ENCODE data around the gene FTCD. TPM values are rescaled to one million over a fixed set of nuclear protein-coding genes. Genes with fewer than 3 reads are reported as not detected.
"Not testable (repeated sequence)": the region's sequence is repeated elsewhere in the genome, so short reads cannot be mapped to it uniquely, and the experiment has no call there.

The FTCD gene
- total and polyA plus RNA-seq, 2 donors (not counting 3 experiments of a cell fraction or from before 2014, with no cell fraction given), result 0.06 to 1.2 TPM

DNA sequence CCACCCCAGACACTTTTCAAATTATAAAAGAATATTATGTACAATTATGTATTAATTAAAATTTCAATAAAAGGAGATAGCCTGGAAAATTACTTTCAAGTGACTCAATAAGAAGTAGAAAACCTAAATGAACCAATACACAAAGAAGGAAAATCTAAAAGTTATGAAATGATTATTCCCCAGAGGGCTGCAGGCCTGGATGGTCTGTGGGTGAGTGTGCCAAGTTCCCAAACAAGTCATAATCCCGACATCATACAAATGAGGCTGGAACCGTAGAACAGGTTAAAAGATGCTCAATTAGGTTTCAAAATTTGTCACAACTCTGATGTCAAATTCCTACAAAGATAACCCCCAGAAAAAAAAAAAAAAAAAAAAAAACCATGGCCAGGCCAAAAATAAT, 16.2 kb upstream of the FTCD start:
- CTCF ChIA-PET, result no interaction called here

DNA sequence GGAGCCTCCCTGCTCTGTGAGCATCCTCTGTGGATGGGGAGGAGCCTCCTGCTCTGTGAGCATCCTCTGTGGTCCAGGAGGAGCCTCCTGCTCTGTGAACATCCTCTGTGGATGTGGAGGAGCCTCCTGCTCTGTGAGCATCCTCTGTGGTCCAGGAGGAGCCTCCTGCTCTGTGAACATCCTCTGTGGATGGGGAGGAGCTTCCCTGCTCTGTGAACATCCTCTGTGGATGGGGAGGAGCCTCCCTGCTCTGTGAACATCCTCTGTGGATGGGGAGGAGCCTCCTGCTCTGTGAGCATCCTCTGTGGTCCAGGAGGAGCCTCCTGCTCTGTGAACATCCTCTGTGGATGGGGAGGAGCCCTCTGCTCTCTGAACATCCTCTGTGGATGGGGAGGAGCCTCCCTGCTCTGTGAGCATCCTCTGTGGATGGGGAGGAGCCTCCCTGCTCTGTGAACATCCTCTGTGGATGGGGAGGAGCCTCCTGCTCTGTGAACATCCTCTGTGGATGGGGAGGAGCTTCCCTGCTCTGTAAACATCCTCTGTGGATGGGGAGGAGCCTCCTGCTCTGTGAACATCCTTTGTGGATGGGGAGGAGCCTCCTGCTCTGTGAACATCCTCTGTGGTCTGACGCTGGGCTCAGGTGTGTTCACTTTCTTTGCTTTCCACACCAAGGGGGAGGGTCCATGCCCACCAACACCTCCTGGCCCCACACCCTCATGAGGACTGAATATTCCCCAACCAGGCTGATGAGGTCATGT, 15.2 kb upstream of the FTCD start:
- H3K4me2 ChIP-seq (ENCODE audit: insufficient read depth, low read length); H3K36me3 ChIP-seq (ENCODE audit: control insufficient read depth in 2 of 2, extremely low read depth in 1 of 2, insufficient read depth in 2 of 2, low read length in 2 of 2); H3K4me1 ChIP-seq (ENCODE audit: control insufficient read depth, extremely low read depth, insufficient read depth, low read length); H3K4me3 ChIP-seq (replicated peaks in 1 of 3; ENCODE audit: insufficient read depth in 1 of 3, low read depth in 1 of 3, low read length in 3 of 3); H3K9me3 ChIP-seq (replicated peaks; ENCODE audit: control insufficient read depth, insufficient read depth, low read length); POLR2A ChIA-PET; BruUV-seq (replicated peaks); H3K9ac ChIP-seq (replicated peaks; ENCODE audit: extremely low read depth, insufficient read depth, low read length); H3K27ac ChIP-seq (ENCODE audit: insufficient read depth, low read depth, low read length); intact Hi-C loops (cut with micrococcal nuclease); H4K20me1 ChIP-seq (replicated peaks; ENCODE audit: control insufficient read depth, extremely low read depth, insufficient read depth, low read length); CTCF ChIA-PET; H3K27me3 ChIP-seq (ENCODE audit: control insufficient read depth in 2 of 2, insufficient read depth in 2 of 2, low read length in 2 of 2); H3K9me1 ChIP-seq (replicated peaks; ENCODE audit: control insufficient read depth, extremely low read depth, insufficient read depth, low read length); FAIRE-seq; H2AFZ ChIP-seq (ENCODE audit: low read depth, low read length); dilution Hi-C loops (cut with MboI; ENCODE audit: extremely low pct_ligation_motif_present, low sequenced_read_pairs); DNase-seq (ENCODE audit: low read depth, low spot score); H3K79me2 ChIP-seq (ENCODE audit: control insufficient read depth, insufficient read depth, low read length): not testable (repeated sequence)

More for the DNA sequence above, 16.2 kb upstream of the FTCD start:
- POLR2A ChIA-PET, result no interaction called here
- FAIRE-seq, result no peak
- H3K4me1 ChIP-seq (ENCODE audit: control insufficient read depth, extremely low read depth, insufficient read depth, low read length), result no peaks in the 10 kb centered on the region
- TF ChIP-seq FOS (IDR thresholded peaks at IDR 0.05; ENCODE audit: borderline replicate concordance, insufficient read depth, low read length), result no peak
- TF ChIP-seq, protein P1, sequence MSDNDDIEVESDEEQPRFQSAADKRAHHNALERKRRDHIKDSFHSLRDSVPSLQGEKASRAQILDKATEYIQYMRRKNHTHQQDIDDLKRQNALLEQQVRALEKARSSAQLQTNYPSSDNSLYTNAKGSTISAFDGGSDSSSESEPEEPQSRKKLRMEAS (IDR thresholded peaks at IDR 0.05; ENCODE audit: insufficient read depth, insufficient read length), result no peak
- no peaks in the 10 kb centered on the region for H4K20me1 ChIP-seq (replicated peaks; ENCODE audit: control insufficient read depth, extremely low read depth, insufficient read depth, low read length)
- H3K9me1 ChIP-seq (replicated peaks; ENCODE audit: control insufficient read depth, extremely low read depth, insufficient read depth, low read length), result no peaks in the 10 kb centered on the region
- no peak overlapping the region for H3K27ac ChIP-seq (ENCODE audit: insufficient read depth, low read depth, low read length)
- intact Hi-C loops (cut with micrococcal nuclease), result no loop called here
- H3K79me2 ChIP-seq (ENCODE audit: control insufficient read depth, insufficient read depth, low read length), result no peaks in the 10 kb centered on the region
- no peak overlapping the region for H3K9ac ChIP-seq (replicated peaks; ENCODE audit: extremely low read depth, insufficient read depth, low read length)
- H3K27me3 ChIP-seq (ENCODE audit: control insufficient read depth in 2 of 2, insufficient read depth in 2 of 2, low read length in 2 of 2), result peaks cover 2 to 11% of the 10 kb centered on the region in 2 experiments
- H3K36me3 ChIP-seq (ENCODE audit: control insufficient read depth in 2 of 2, extremely low read depth in 1 of 2, insufficient read depth in 2 of 2, low read length in 2 of 2), result no peaks in the 10 kb centered on the region
- dilution Hi-C loops (cut with MboI; ENCODE audit: extremely low pct_ligation_motif_present, low sequenced_read_pairs), result no loop called here
- H3K4me3 ChIP-seq (replicated peaks in 1 of 3; ENCODE audit: insufficient read depth in 1 of 3, low read depth in 1 of 3, low read length in 3 of 3), result no peak overlapping the region
- no TSS peak for BruUV-seq (replicated peaks)
- H3K4me2 ChIP-seq (ENCODE audit: insufficient read depth, low read length), result no peak overlapping the region
- no peak overlapping the region for H2AFZ ChIP-seq (ENCODE audit: low read depth, low read length)
- no peak for DNase-seq (ENCODE audit: low read depth, low spot score)
- no peaks in the 10 kb centered on the region for H3K9me3 ChIP-seq (replicated peaks; ENCODE audit: control insufficient read depth, insufficient read depth, low read length)

Measured in endothelial cell of umbilical vein (primary cell).